ENCODE data around the gene MTR.

DNA sequence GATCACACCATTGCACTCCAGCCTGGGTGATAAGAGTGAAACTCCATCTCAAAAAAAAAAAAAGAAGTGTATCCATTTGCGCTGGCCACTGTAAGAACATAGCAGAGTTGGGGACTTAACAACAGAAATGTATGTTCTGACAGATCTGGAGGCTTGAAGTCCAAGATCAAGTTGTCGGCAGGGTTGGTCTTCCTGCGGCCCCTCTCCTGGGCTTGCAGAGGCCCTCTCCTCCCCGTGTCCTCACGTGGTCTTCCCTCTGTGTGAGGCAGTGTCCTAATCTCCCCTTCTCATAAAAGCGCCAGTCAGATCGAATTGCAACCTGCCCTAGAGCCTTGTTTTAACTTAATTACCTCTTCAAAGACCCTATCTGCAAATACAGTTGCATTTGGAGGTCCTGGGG, 156.6 kb downstream of the MTR start:
- no peak for TF ChIP-seq CTCF (conservative IDR thresholded peaks at IDR 0.05; ENCODE audit: low read depth, low read length)
- no peak for TF ChIP-seq EZH2 (IDR thresholded peaks at IDR 0.05; ENCODE audit: low read length, unreplicated experiment)
- TF ChIP-seq EZH2phosphoT487 (IDR thresholded peaks at IDR 0.05; ENCODE audit: borderline replicate concordance, low read length): no peak
